HL-60 (cell line): ENCODE data around the gene SRPK2.

Source experiments
- DNase-seq, 2 experiments: peaks; one replicate each; pipeline ENCODE4 v3.0.0-alpha.2; 2010 to 2020; ENCODE audit warnings: low read depth in 1 of 2, low spot score in 1 of 2
- H3K27ac ChIP-seq: fragments of 250-450 bp; sonication (Bioruptor Pico); replicated peaks from 2 replicates; pipeline ENCODE4 v1.5.1; 2020; ENCODE audit warnings: mild to moderate bottlenecking, moderate library complexity
- H3K27me3 ChIP-seq: fragments of 250-450 bp; sonication (Bioruptor Pico); 2 replicates; pipeline ENCODE4 v1.5.1; 2021; ENCODE audit warnings: mild to moderate bottlenecking, moderate library complexity; ENCODE audit not compliant: insufficient read depth, poor library complexity, severe bottlenecking
- H3K4me3 ChIP-seq: replicated peaks from 2 replicates; pipeline ENCODE4 v1.5.1; 2011; ENCODE audit warnings: mild to moderate bottlenecking, control low read depth, low read length; ENCODE audit not compliant: insufficient read depth
- CTCF ChIP-seq: IDR thresholded peaks from one replicate; pipeline ENCODE4 v1.5.1; 2011; ENCODE audit warnings: low read length, control low read depth, inconsistent platforms; ENCODE audit not compliant: insufficient read depth
- GABPA ChIP-seq: IDR thresholded peaks from 2 replicates; pipeline ENCODE4 v1.6.1; 2012; ENCODE audit warnings: low read depth
- POLR2AphosphoS5 ChIP-seq: IDR thresholded peaks from 2 replicates; pipeline ENCODE4 v1.6.1; 2012; ENCODE audit warnings: low read depth
- REST ChIP-seq: IDR thresholded peaks from 2 replicates; pipeline ENCODE4 v1.6.1; 2012; ENCODE audit warnings: low read depth; ENCODE audit not compliant: insufficient replicate concordance
- SPI1 ChIP-seq: IDR thresholded peaks from 2 replicates; pipeline ENCODE4 v1.6.1; 2012; ENCODE audit warnings: low read depth, mild to moderate bottlenecking, borderline replicate concordance

The SRPK2 gene

GRCh38 chr7:105205592-105206237 lies 183.0 kb downstream of the SRPK2 start:
- H3K27ac ChIP-seq: no peak overlapping the region
- H3K4me3 ChIP-seq: no peak overlapping the region
- no peak for DNase-seq
- TF ChIP-seq SPI1: no peak
- no peak for TF ChIP-seq GABPA
- TF ChIP-seq REST: no peak
- no peak for TF ChIP-seq POLR2AphosphoS5
- TF ChIP-seq CTCF: no peak
- H3K27me3 ChIP-seq: no peaks in the 10 kb centered on the region

GRCh38 chr7:105204953-105205352 lies 183.8 kb downstream of the SRPK2 start:
- DNase-seq: no peak
- Histone ChIP-seq H3K27ac (no peak overlapping the region), H3K4me3 (no peak overlapping the region), H3K27me3 (no peaks in the 10 kb centered on the region)
- no peak for TF ChIP-seq POLR2AphosphoS5
- TF ChIP-seq CTCF: no peak
- TF ChIP-seq REST: no peak
- TF ChIP-seq SPI1: no peak
- no peak for TF ChIP-seq GABPA

GRCh38 chr7:105204520-105204919 lies 184.2 kb downstream of the SRPK2 start:
- Histone ChIP-seq H3K27ac (no peak overlapping the region), H3K27me3 (no peaks in the 10 kb centered on the region), H3K4me3 (no peak overlapping the region)
- TF ChIP-seq CTCF (no peak), GABPA (no peak), POLR2AphosphoS5 (no peak), REST (no peak), SPI1 (no peak)
- DNase-seq: no peak
